Suprapubic skin (tissue), 4 donors: Measurements from ENCODE around the gene CCDC40.

ENCODE experiments used
- CTCF ChIP-seq, 2 donors: fragments of 200-600 bp in 1 of 2; fragments of 450-650 bp in 1 of 2; sonication (generic) in 1 of 2; IDR thresholded peaks; one replicate each; pipeline ENCODE4 v1.5.1; 2016 to 2019; ENCODE audit warnings: antibody characterized with exemption in 2 of 2, mild to moderate bottlenecking in 1 of 2, moderate library complexity in 1 of 2
- EP300 ChIP-seq: sonication (generic); formaldehyde crosslinking; IDR thresholded peaks from one replicate; pipeline ENCODE4 v1.6.1; 2017; ENCODE audit warnings: antibody characterized with exemption
- POLR2AphosphoS5 ChIP-seq, 3 donors: sonication (generic); formaldehyde crosslinking; IDR thresholded peaks; one replicate each; pipeline ENCODE4 v1.6.1; 2017; ENCODE audit warnings: antibody characterized with exemption in 3 of 3

- TF ChIP-seq POLR2AphosphoS5 (IDR thresholded peaks at IDR 0.05) (no peak), CTCF (IDR thresholded peaks at IDR 0.05) (no peak), EP300 (no peak)
Observed at GRCh38 chr17:80009391-80010282, 26.8 kb upstream of the CCDC40 start.
